Thymus (tissue), 11 donors: ENCODE results near the gene MTA2. TPM values are rescaled to one million over a fixed set of nuclear protein-coding genes. Genes with fewer than 3 reads are reported as not detected.

Source experiments
- DNase-seq, 9 donors: peaks; one replicate each; pipeline ENCODE4 v3.0.0-alpha.2; 2013; ENCODE audit warnings: low spot score in 9 of 9, low read depth in 6 of 9, missing footprints in 1 of 9
- H3K27ac ChIP-seq, 2 donors: one replicate each; pipeline ENCODE4 v1.5.1; 2013; ENCODE audit warnings: control low read depth in 1 of 2, low read depth in 1 of 2, low read length in 1 of 2, mild to moderate bottlenecking in 1 of 2, moderate library complexity in 1 of 2
- H3K27me3 ChIP-seq, 2 donors: one replicate each; pipeline ENCODE4 v1.5.1; 2013; ENCODE audit warnings: low read length in 1 of 2; ENCODE audit not compliant: control insufficient read depth in 2 of 2, insufficient read depth in 1 of 2
- H3K36me3 ChIP-seq, 2 donors: one replicate each; pipeline ENCODE4 v1.5.1; 2013; ENCODE audit warnings: low read length in 1 of 2, mild to moderate bottlenecking in 1 of 2, moderate library complexity in 1 of 2; ENCODE audit not compliant: control insufficient read depth in 2 of 2, insufficient read depth in 2 of 2
- H3K4me1 ChIP-seq, 2 donors: one replicate each; pipeline ENCODE4 v1.5.1; 2013; ENCODE audit warnings: low read length in 2 of 2; ENCODE audit not compliant: control insufficient read depth in 2 of 2, insufficient read depth in 2 of 2
- H3K4me3 ChIP-seq, 2 donors: one replicate each; pipeline ENCODE4 v1.5.1; 2013; ENCODE audit warnings: low read length in 2 of 2, control low read depth in 1 of 2, mild to moderate bottlenecking in 1 of 2
- H3K9me3 ChIP-seq, 2 donors: one replicate each; pipeline ENCODE4 v1.5.1; 2013; ENCODE audit warnings: low read length in 1 of 2, mild to moderate bottlenecking in 1 of 2; ENCODE audit not compliant: control insufficient read depth in 2 of 2, insufficient read depth in 1 of 2
- WGBS: extraction: QIAGEN DNeasy Blood & Tissue Kit; methylation state at CpG from one replicate; pipeline ENCODE4 v1.1.7; 2013; 5-methylcytosine and 5-hydroxymethylcytosine counted together
- polyA plus RNA-seq: library from polyadenylated mRNA; stranded (reverse); fragments of 200-250 nt; gene quantifications from one replicate; pipeline ENCODE4 v1.2.3, GENCODE V29; 2013
- total RNA-seq: library from RNA; stranded (reverse); fragments of 120-200 nt; gene quantifications from one replicate; pipeline ENCODE4 v1.2.4, GENCODE V29; 2013
- donor health status: healthy.

MTA2 gene
- total and polyA plus RNA-seq, 2 donors = 79.3 to 121 TPM

- H3K9me3 ChIP-seq = no peaks in the 10 kb centered on the region
- 95% methylated on average over 17 of the region's 17 CpGs for WGBS
- no peaks in the 10 kb centered on the region for H3K36me3 ChIP-seq
- peaks cover 47 to 55% of the 10 kb centered on the region in 2 donors for H3K27me3 ChIP-seq
- no peak overlapping the region for H3K4me3 ChIP-seq
- no peak for DNase-seq
- H3K4me1 ChIP-seq = peaks cover 20 to 55% of the 10 kb centered on the region in 2 donors
- peak overlapping the region in 1 of 2 donors; percentile 62 for H3K27ac ChIP-seq
Measured at GRCh38 chr11:62548545-62549335, 52.9 kb downstream of the MTA2 start.

GRCh38 chr11:62547691-62548281 lies 53.9 kb downstream of the MTA2 start:
- Histone ChIP-seq H3K36me3 (no peaks in the 10 kb centered on the region), H3K4me3 (no peak overlapping the region), H3K9me3 (peaks cover 0 to 6% of the 10 kb centered on the region in 2 donors), H3K27ac (peak overlapping the region in 1 of 2 donors; percentile 50), H3K4me1 (peaks cover 15 to 53% of the 10 kb centered on the region in 2 donors), H3K27me3 (peaks cover 47 to 64% of the 10 kb centered on the region in 2 donors)
- WGBS = 85% methylated on average over 8 of the region's 8 CpGs
- no peak for DNase-seq

GRCh38 chr11:62546929-62547625 lies 54.6 kb downstream of the MTA2 start:
- Histone ChIP-seq H3K27me3 (peaks cover 47 to 70% of the 10 kb centered on the region in 2 donors), H3K9me3 (peaks cover 0 to 6% of the 10 kb centered on the region in 2 donors), H3K27ac (peak overlapping the region in 1 of 2 donors; percentile 66), H3K36me3 (no peaks in the 10 kb centered on the region), H3K4me3 (peak overlapping the region; percentile 5 to 47), H3K4me1 (peaks cover 10 to 53% of the 10 kb centered on the region in 2 donors)
- WGBS = 34% methylated on average over 40 of the region's 40 CpGs
- no peak for DNase-seq

- Histone ChIP-seq H3K9me3 (peaks cover 0 to 6% of the 10 kb centered on the region in 2 donors), H3K4me3 (peak within 1 kb of the TSS; percentile 44 to 47), H3K36me3 (no peaks in the 10 kb centered on the region), H3K27me3 (peaks cover 47 to 70% of the 10 kb centered on the region in 2 donors), H3K27ac (peak within 1 kb of the TSS; percentile 64 to 85), H3K4me1 (peaks cover 5 to 50% of the 10 kb centered on the region in 2 donors)
- under 1% methylated on average over 69 of the region's 69 CpGs for WGBS
- peak in 1 of 9 donors; percentile 28 for DNase-seq
Measured at GRCh38 chr11:62546244-62546928, 55.3 kb downstream of the MTA2 start, which contains the start of gene AHNAK. TSS of gene AHNAK (minus strand) at chr11:62546806. CDS start at chr11:62536098, 10,708 bp downstream.

GRCh38 chr11:62545437-62546243 lies 56.0 kb downstream of the MTA2 start:
- H3K9me3 ChIP-seq = peaks cover 0 to 6% of the 10 kb centered on the region in 2 donors

GRCh38 chr11:62544581-62545436 lies 56.9 kb downstream of the MTA2 start:
- peaks cover 0 to 6% of the 10 kb centered on the region in 2 donors for H3K9me3 ChIP-seq
- no peak for DNase-seq

More at GRCh38 chr11:62545437-62546243, 56.0 kb downstream of the MTA2 start:
- peaks cover 47 to 70% of the 10 kb centered on the region in 2 donors for H3K27me3 ChIP-seq
- DNase-seq = peak in 1 of 9 donors; percentile 31
- H3K4me1 ChIP-seq = peaks cover 3 to 54% of the 10 kb centered on the region in 2 donors
- H3K4me3 ChIP-seq = peak overlapping the region; percentile 44 to 47
- 1% methylated on average over 59 of the region's 59 CpGs for WGBS
- H3K27ac ChIP-seq = peak overlapping the region; percentile 64 to 85
- H3K36me3 ChIP-seq = no peaks in the 10 kb centered on the region

GRCh38 chr11:62543680-62544444 lies 57.8 kb downstream of the MTA2 start:
- Histone ChIP-seq H3K4me1 (peaks cover 3 to 66% of the 10 kb centered on the region in 2 donors), H3K36me3 (no peaks in the 10 kb centered on the region)
- no peak for DNase-seq

More at GRCh38 chr11:62544581-62545436, 56.9 kb downstream of the MTA2 start:
- Histone ChIP-seq H3K36me3 (no peaks in the 10 kb centered on the region), H3K4me3 (peak overlapping the region; percentile 44 to 47), H3K27ac (peak overlapping the region; percentile 33 to 64), H3K27me3 (peaks cover 47 to 70% of the 10 kb centered on the region in 2 donors), H3K4me1 (peaks cover 3 to 59% of the 10 kb centered on the region in 2 donors)
- 22% methylated on average over 32 of the region's 32 CpGs for WGBS

More at GRCh38 chr11:62543680-62544444, 57.8 kb downstream of the MTA2 start:
- H3K27me3 ChIP-seq = peaks cover 47 to 66% of the 10 kb centered on the region in 2 donors
- peaks cover 0 to 6% of the 10 kb centered on the region in 2 donors for H3K9me3 ChIP-seq
- peak overlapping the region in 1 of 2 donors; percentile 44 for H3K4me3 ChIP-seq
- H3K27ac ChIP-seq = peak overlapping the region in 1 of 2 donors; percentile 32
- WGBS = 95% methylated on average over 22 of the region's 22 CpGs
